ENCODE measurements around the gene GRIN2A.

The GRIN2A gene

DNA sequence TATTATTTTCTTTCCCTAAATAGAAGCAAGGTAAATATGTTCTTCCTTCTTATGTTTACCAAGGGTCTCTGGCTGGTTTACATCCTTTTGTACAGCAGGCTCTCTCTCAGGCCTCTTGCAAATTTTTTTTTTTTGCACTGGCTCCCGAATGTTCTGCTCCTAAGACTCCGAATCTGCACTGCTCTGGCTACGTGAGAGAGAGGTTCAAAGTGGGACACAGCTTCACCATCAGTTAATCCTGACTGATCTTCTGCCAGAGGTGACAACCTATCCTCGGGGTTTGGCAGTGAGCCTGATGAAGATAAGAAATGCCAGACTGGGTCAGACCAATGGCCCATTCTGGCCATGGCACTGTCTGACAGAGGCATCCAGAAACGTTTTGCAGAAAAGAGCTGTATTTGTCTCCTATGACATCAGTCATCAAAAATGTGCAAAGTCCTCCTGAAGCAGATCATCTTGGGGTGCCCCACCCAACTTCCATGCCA lies 136.9 kb downstream of the GRIN2A start:
- TF ChIP-seq, protein P1, sequence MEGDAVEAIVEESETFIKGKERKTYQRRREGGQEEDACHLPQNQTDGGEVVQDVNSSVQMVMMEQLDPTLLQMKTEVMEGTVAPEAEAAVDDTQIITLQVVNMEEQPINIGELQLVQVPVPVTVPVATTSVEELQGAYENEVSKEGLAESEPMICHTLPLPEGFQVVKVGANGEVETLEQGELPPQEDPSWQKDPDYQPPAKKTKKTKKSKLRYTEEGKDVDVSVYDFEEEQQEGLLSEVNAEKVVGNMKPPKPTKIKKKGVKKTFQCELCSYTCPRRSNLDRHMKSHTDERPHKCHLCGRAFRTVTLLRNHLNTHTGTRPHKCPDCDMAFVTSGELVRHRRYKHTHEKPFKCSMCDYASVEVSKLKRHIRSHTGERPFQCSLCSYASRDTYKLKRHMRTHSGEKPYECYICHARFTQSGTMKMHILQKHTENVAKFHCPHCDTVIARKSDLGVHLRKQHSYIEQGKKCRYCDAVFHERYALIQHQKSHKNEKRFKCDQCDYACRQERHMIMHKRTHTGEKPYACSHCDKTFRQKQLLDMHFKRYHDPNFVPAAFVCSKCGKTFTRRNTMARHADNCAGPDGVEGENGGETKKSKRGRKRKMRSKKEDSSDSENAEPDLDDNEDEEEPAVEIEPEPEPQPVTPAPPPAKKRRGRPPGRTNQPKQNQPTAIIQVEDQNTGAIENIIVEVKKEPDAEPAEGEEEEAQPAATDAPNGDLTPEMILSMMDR (conservative IDR thresholded peaks at IDR 0.05; ENCODE audit: low read depth, low read length), result no peak
- Histone ChIP-seq H3K27ac (no peak overlapping the region), H2AFZ (ENCODE audit: low read depth) (no peak overlapping the region), H3K4me1 (ENCODE audit: low read depth, poor library complexity, severe bottlenecking) (no peaks in the 10 kb centered on the region), H3K9ac (no peak overlapping the region), H3K4me2 (no peak overlapping the region), H3K36me3 (ENCODE audit: insufficient read depth) (no peaks in the 10 kb centered on the region), H4K20me1 (ENCODE audit: insufficient read depth) (no peaks in the 10 kb centered on the region), H3K4me3 (IDR thresholded peaks at IDR 0.05; ENCODE audit: insufficient read depth, low read depth, low read length) (no peak overlapping the region), H3K27me3 (ENCODE audit: insufficient read depth, low read depth) (no peaks in the 10 kb centered on the region), H3K79me2 (ENCODE audit: insufficient read depth, low read depth) (no peaks in the 10 kb centered on the region)

DNA sequence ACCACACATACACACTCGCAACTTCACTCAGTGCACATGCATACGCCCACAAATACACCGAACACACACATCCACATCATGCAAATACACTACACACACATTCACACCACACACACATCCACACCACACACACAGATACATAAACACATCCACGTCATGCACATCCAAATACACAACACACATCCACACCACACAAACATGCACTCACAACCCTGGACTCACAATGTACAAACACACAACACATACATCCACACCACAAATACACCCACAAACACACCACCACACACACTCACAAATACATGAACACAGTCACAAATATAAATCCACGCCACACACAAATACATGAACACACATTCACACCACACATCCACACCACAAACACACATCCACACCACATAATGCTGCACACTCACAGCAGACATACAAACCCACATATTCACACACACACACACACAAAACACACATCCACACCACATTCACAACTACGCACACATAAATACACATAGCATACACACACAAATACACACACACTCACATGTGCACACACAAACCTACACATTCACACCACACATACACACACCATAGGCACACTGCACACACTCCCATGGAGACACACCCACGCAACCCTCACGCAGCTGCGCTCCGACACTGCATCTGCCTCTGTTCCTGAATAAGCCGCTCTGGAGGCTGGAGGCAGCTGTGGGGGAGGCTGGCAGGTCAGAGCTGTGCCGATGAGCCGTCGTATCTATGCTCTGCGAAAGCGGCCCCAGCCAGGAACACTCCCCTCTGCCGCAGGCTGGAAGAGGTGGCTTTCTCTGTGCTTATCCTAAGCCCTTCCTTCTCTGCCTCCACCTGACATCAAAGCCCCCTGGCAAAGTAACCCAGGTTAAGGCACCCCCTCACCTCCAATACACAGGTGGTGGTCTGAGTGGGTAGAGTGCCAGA lies 141.8 kb downstream of the GRIN2A start:
- H2AFZ ChIP-seq (ENCODE audit: low read depth), result no peak overlapping the region
- peaks cover 4% of the 10 kb centered on the region for H3K4me1 ChIP-seq (ENCODE audit: low read depth, poor library complexity, severe bottlenecking)
- no peaks in the 10 kb centered on the region for H3K27me3 ChIP-seq (ENCODE audit: insufficient read depth, low read depth)
- H3K4me2 ChIP-seq, result no peak overlapping the region
- no peak overlapping the region for H3K27ac ChIP-seq
- no peak overlapping the region for H3K9ac ChIP-seq
- H4K20me1 ChIP-seq (ENCODE audit: insufficient read depth), result no peaks in the 10 kb centered on the region
- TF ChIP-seq, protein P1 (conservative IDR thresholded peaks at IDR 0.05; ENCODE audit: low read depth, low read length), result no peak
- no peaks in the 10 kb centered on the region for H3K36me3 ChIP-seq (ENCODE audit: insufficient read depth)
- H3K79me2 ChIP-seq (ENCODE audit: insufficient read depth, low read depth), result no peaks in the 10 kb centered on the region
- no peak overlapping the region for H3K4me3 ChIP-seq (IDR thresholded peaks at IDR 0.05; ENCODE audit: insufficient read depth, low read depth, low read length)

DNA sequence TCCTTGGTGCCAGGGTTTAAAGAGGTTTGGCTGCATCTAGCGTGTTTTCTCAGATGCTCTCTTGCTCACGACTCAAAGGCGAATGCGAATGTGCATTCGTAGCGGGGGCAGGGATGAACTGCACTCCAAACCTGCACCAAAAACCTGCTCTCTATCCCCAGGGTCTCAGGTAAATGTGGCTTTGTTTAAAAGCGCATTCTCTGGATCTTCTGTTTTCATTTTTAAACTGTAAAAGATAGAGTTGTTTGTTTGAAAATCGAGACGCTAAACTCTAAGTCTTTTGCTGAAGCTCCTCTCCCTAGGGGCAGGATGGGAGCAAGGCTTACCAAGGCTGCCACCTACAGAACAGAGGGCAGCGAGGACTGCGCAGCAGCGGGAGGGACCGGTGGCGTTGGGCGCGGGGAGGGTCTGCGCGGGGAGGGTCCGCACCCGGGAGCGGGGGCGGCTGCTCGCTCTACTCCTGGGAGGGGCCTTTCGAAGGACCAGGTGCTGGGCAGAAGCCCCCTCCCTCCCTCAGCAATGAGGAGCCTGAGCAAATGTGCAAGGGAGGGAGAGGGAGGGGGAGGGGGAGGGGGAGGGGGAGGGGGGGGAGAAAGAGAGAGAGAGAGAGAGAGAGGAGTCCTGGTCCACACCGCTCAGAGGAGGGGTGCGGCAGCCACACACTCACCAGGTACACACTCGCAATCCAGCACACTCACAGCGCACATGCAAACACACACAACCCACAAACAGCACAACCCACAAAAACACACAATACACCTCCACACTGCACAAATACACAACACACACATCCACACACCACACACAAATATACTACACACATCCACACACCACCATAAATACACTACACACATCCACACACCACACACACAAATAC lies 142.8 kb downstream of the GRIN2A start:
- H3K27ac ChIP-seq, result peak overlapping the region; percentile 62

DNA sequence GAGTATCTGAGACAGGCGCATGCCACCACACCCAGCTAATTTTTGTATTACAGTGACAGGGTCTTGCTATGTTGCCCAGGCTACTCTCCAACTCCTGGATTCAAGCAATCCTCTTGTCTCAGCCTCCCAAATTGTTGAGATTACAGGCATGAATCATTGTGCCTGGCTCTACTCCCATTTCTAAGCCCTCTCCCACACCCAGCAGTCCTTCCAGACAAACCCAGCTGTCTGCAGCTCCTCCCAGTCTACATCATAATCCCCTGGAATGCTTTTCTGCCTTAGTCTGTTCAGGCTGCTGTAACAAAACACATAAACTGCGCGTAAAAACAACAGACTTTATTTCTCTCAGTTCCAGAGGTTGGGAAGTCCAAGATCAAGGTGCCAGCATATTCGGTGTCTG lies 144.5 kb downstream of the GRIN2A start:
- Histone ChIP-seq H3K4me3 (IDR thresholded peaks at IDR 0.05; ENCODE audit: insufficient read depth, low read depth, low read length) (no peak overlapping the region), H4K20me1 (ENCODE audit: insufficient read depth) (no peaks in the 10 kb centered on the region), H3K27me3 (ENCODE audit: insufficient read depth, low read depth) (no peaks in the 10 kb centered on the region), H3K27ac (no peak overlapping the region), H3K9ac (no peak overlapping the region), H3K79me2 (ENCODE audit: insufficient read depth, low read depth) (no peaks in the 10 kb centered on the region), H3K4me1 (ENCODE audit: low read depth, poor library complexity, severe bottlenecking) (peaks cover 4% of the 10 kb centered on the region), H3K36me3 (ENCODE audit: insufficient read depth) (no peaks in the 10 kb centered on the region), H3K4me2 (peak overlapping the region; percentile 43), H2AFZ (ENCODE audit: low read depth) (0 out of 2 replicates have a peak overlapping the region, but pooled peaks have one; percentile 96)
- TF ChIP-seq, protein P1 (conservative IDR thresholded peaks at IDR 0.05; ENCODE audit: low read depth, low read length), result no peak

More for the DNA sequence above, 142.8 kb downstream of the GRIN2A start:
- H3K36me3 ChIP-seq (ENCODE audit: insufficient read depth), result no peaks in the 10 kb centered on the region
- peaks cover 4% of the 10 kb centered on the region for H3K4me1 ChIP-seq (ENCODE audit: low read depth, poor library complexity, severe bottlenecking)
- TF ChIP-seq, protein P1 (conservative IDR thresholded peaks at IDR 0.05; ENCODE audit: low read depth, low read length), result peak; percentile 38; the same call in 1 of the 2 replicates
- H2AFZ ChIP-seq (ENCODE audit: low read depth), result peak overlapping the region; percentile 96
- peak overlapping the region; percentile 43 for H3K9ac ChIP-seq
- no peaks in the 10 kb centered on the region for H3K27me3 ChIP-seq (ENCODE audit: insufficient read depth, low read depth)
- no peaks in the 10 kb centered on the region for H3K79me2 ChIP-seq (ENCODE audit: insufficient read depth, low read depth)
- no peaks in the 10 kb centered on the region for H4K20me1 ChIP-seq (ENCODE audit: insufficient read depth)
- H3K4me3 ChIP-seq (IDR thresholded peaks at IDR 0.05; ENCODE audit: insufficient read depth, low read depth, low read length), result no peak overlapping the region
- peak overlapping the region; percentile 43 for H3K4me2 ChIP-seq

Measured in KMS-11 (cell line).